G401 (cell line): ENCODE data around the gene PLK5. TPM values are rescaled to one million over a fixed set of nuclear protein-coding genes. Genes with fewer than 3 reads are reported as not detected.
"Not testable (repeated sequence)": the region's sequence is repeated elsewhere in the genome, so short reads cannot be mapped to it uniquely, and the experiment has no call there.

Experiments used
- DNase-seq: peaks from one replicate; pipeline ENCODE4 v3.0.0-alpha.2; 2015; ENCODE audit warnings: low spot score
- in situ Hi-C: cut with HindIII; loops from 2 replicates; pipeline ENCODE4 v1.10.0; 2016; ENCODE audit warnings: low sequenced_read_pairs, mixed read lengths
- total RNA-seq: library from RNA; depleted of rRNA; stranded (reverse); fragments of >200 nt; shearing (Covaris generic); gene quantifications from 2 replicates; pipeline ENCODE4 v1.2.3, GENCODE V29; 2014; rRNA removed

Gene PLK5
- not detected in 2 replicates for total RNA-seq

GRCh38 chr19:1523412-1524286 is at the start of gene PLK5:
PLK5 (plus strand) TSS chr19:1524077; CDS start chr19:1526997, 2,920 bp downstream.
- DNase-seq = peak; percentile 58
- in situ Hi-C loops = no loop called here

DNA sequence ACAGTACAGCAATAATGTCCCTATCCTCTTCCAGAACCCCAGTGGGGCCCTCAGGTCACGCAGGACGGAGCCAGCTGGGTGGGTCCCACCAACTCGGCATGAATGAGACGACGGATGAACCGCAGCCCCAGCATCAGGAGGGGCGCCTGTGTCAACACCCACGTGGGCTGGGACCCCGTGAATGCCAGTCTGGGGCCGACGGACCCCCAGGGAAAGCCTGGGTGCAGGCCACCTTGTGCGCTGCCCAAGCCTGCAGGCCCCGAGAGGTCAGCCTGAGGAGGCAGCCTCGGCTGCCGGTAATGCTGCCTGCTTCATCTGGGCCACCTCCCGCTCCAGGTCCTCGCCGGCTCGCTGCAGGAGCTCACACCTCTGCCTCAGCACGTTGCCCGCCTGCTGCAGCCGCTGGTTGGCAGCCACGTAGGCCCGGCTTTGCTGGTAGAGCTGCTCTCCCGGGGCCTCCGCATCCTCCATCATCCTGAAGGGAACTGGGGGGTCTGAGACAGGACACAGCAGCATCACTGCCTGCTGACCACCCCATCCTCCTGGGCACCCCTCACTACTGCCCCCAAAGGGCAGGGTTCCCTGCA is 49.0 kb upstream of the PLK5 start:
- DNase-seq = no peak
- in situ Hi-C loops = no loop called here

- in situ Hi-C loops = no loop called here
- DNase-seq = no peak
Observed at GRCh38 chr19:1475751-1476437, 48.0 kb upstream of the PLK5 start.

DNA sequence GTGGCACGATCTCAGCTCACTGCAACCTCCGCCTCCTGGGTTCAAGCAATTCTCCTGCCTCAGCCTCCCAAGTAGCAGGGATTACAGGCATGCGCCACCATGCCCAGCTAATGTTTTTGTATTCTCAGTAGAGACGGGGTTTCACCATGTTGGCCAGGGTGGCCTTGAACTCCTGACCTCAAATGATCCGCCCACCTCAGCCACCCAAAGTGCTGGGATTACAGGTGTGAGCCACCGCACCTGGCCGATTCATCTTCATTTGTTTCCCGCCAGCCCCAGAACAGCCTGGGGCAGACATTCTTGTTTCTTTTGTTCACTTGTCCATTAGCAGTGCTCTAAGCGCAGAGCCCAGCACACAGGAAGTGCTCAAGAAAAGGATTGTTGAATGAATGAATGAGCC is 46.8 kb upstream of the PLK5 start:
- DNase-seq, in situ Hi-C loops: not testable (repeated sequence)

GRCh38 chr19:1478934-1479707 is 44.8 kb upstream of the PLK5 start, which contains the start of gene C19orf25:
C19orf25 (minus strand) TSS chr19:1479215; CDS start chr19:1478903, 312 bp downstream.
- in situ Hi-C loops = no loop called here
- peak; percentile 94 for DNase-seq

GRCh38 chr19:1481224-1481892 is 42.5 kb upstream of the PLK5 start:
- no peak for DNase-seq
- in situ Hi-C loops = no loop called here

- DNase-seq = no peak
- in situ Hi-C loops = no loop called here
Observed at GRCh38 chr19:1481893-1482360, 42.0 kb upstream of the PLK5 start.

- no peak for DNase-seq
- in situ Hi-C loops = no loop called here
Observed at GRCh38 chr19:1482361-1483130, 41.3 kb upstream of the PLK5 start.

DNA sequence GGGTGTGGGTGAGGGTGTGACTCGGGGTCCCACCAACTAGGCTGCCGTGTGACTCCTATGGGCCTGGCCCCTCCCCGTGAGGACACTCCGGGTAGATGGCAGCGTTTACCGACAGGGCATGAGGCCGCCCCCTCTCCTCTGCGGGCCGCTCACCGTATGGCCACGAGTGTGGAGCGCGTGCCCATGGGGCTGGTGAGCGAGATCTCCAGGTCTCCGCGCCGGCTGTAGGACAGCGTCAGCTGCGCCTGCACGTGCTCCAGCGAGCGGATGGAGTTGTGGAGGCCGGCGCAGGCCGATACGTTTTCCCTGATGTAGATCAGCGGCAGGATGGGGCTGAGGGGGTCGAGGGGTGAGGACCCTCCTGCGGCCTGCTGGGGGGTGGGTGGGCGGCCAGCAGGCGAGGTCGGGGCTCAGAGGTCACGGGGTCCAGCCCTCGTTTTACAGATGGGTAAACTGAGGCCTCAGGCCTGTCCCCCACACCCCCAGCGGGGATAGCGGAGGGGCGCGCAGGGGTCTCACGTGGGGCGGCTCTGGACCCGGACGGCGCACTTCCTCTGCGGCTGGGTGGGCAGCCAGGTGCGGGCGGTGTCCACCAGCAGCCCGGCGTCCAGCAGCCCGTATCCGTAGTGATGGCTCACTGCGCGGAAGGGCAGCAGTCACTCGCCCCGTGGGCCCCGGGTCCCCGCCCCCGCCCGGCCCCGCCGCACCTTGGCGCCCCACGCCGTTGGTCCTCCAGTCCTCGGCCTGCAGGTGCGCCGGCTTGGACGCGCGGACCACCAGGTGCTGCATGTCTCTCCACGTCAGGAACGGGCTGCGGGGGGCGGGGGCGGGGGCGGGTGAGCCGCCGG is 40.5 kb upstream of the PLK5 start:
- in situ Hi-C loops = no loop called here
- no peak for DNase-seq

DNA sequence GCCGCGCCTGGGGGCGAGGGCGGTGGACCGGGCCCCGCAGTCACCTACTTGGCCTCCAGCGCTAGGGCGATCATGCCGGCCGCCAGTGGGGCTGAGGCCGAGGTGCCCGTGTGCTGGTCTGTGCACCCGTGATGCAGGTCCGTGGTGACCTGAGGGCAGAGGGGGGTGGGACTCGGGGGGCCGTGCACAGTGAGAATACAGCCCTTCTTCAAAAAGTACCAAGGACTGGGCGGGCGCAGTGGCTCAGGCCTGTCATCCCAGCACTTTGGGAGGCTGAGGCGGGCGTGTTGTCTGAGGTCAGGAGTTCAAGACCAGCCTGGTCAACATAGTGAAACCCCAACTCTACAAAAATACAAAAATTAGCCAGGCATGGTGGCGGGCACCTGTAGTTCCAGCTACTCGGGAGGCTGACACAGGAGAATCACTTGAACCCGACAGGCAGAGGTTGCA is 39.9 kb upstream of the PLK5 start:
- in situ Hi-C loops = no loop called here
- no peak for DNase-seq

- no peak for DNase-seq
- in situ Hi-C loops = no loop called here
Observed at GRCh38 chr19:1486720-1487575, 36.9 kb upstream of the PLK5 start.

DNA sequence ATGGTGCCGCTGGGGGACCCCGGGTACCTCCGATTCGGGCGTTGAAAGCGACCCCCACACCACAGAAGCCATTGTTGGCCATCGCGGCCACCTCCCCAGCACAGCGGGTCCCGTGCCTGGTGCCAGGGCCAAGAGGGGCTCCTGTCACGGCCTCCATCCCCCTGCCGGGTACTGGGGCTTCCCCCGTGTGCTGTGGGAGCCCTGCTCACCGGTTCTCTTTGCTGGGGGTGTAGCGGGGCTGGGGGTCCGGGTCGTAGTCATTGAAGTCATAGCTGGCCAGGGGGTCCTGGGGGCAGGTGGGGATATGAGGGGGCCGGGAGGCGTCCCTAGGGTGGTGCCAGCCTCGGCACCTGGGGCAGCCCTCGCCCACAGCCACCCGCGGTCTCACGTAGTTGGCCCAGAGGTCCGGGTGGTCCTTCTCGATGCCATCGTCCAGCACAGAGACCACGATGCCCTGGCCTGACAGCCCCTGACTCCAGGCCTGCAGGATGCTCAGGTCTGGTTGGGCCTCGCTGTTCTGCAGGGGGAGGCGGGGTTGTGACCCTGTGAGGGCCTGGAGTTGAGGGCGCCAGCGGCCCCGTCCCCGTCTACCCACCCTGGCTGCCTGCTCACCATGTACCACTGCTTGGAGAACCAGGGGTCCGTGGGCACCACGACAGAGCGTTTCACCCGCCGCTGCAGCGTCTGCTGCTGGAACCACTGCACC is 36.1 kb upstream of the PLK5 start:
- in situ Hi-C loops = no loop called here
- DNase-seq = no peak

DNA sequence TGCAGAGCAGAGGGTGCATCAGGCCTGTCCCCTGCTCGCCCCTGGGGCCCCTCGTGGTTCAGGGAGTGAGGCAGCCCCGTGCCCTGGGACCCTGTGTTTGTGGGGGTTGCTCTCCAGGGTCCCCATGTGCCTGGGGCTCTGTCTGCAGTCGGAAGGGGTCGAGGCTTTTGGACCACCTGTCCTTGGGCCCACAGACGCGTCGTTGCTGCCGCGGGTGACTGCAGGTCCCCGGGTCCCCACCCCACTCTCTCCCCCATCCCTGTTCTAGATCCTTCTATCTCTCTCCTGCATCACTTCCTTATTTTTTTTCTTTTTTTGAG is 35.6 kb upstream of the PLK5 start:
- in situ Hi-C loops = no loop called here
- no peak for DNase-seq

DNA sequence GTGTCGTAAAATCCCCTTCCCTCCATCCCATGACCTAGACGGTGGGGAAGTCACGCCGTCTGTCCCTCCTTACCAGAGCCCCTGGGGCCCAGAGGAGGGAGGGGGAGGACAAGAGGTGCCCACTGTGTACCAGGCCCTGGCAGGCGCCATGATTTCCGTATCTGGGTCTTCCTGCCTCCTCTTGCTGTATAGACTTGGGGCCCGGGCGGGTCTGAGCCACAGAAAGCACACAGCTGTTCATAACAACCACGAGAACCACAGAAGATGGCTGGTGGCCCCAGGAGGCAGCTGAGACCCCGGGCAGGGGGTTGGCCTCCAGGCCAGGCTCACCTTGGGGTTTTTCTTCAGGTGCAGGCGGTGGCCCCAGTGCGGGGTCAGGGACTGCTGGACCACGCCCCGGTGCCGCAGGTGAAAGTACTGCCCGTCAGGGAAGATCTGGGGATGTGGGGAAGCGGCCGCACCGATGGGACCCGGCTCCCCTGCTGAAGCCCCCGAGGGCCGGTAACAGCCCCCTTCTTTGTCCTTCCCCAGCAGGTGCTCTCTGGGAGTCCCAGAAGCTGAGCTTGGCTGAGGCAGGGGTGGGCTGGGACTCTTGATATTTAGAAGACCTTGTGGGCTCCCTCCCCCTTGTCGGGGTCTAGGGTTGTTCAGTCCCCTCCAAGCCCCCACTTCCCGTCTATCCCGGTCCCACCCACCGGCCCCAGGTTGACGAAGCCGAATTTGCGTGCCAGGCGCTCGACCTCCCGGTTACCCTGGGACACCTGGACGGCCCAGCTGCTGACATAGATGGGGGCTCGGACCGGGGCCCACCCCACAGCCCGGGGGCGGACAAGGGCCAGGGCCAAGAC is 34.2 kb upstream of the PLK5 start:
- in situ Hi-C loops = no loop called here
- no peak for DNase-seq
